MM.1S (cell line): ENCODE results near the gene CRYBA2.

Experiments used
- CTCF ChIP-seq: fragments of 300-600 bp; sonication (generic); IDR thresholded peaks from 2 replicates; pipeline ENCODE4 v1.5.1; 2016; ENCODE audit warnings: antibody characterized with exemption, low read length, mixed read lengths
- EZH2 ChIP-seq: fragments of 300-600 bp; sonication (generic); optimal IDR thresholded peaks from 2 replicates; pipeline ENCODE3; 2017; ENCODE audit warnings: low read depth, mild to moderate bottlenecking, antibody characterized with exemption, low read length, mixed read lengths
- EZH2phosphoT487 ChIP-seq: fragments of 300-600 bp; sonication (generic); IDR thresholded peaks from 2 replicates; pipeline ENCODE4 v1.6.1; 2018; ENCODE audit warnings: antibody characterized with exemption, low read length

- TF ChIP-seq CTCF (no peak), EZH2 (no peak), EZH2phosphoT487 (no peak)
Measured at GRCh38 chr2:219001100-219001576, 7.9 kb upstream of the CRYBA2 start.
